Activated CD8-positive, alpha-beta memory T cell treated with anti-CD3 and anti-CD28 coated beads, Interleukin-2, amount 50 U/mL, for 48 hours (primary cell): ENCODE measurements around the gene FASTK.
"Not testable (repeated sequence)": the region's sequence is repeated elsewhere in the genome, so short reads cannot be mapped to it uniquely, and the experiment has no call there.

Experiments used
- DNase-seq: peaks from one replicate; pipeline ENCODE4 v3.0.0-alpha.2; 2020

Gene FASTK

GRCh38 chr7:151026771-151027727 lies 53.6 kb downstream of the FASTK start:
- not testable (repeated sequence) for DNase-seq
